Measurements from ENCODE around the gene USE1.

The USE1 gene

DNA sequence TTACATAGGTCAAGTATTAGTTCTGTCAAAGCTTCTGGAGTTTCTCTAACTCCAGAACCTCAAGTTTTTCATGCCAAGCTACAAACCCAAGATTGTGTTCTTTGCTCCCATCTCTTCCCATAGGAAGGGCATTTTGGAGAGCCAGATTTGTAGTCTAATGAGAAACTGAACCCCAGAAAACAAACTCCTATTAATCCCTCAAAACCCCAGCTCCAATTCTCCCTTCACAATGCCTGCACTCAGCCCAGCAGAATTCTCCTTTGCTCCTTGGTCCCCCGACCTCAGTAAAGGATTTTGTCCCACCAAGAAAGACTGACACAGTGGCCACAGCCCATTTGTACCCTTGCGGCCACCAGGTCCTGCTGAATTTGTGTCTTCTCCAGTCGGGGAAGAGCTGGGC, 41.0 kb downstream of the USE1 start:
- no peak for DNase-seq (ENCODE audit: low read depth in 2 of 2, low spot score in 1 of 2)

DNA sequence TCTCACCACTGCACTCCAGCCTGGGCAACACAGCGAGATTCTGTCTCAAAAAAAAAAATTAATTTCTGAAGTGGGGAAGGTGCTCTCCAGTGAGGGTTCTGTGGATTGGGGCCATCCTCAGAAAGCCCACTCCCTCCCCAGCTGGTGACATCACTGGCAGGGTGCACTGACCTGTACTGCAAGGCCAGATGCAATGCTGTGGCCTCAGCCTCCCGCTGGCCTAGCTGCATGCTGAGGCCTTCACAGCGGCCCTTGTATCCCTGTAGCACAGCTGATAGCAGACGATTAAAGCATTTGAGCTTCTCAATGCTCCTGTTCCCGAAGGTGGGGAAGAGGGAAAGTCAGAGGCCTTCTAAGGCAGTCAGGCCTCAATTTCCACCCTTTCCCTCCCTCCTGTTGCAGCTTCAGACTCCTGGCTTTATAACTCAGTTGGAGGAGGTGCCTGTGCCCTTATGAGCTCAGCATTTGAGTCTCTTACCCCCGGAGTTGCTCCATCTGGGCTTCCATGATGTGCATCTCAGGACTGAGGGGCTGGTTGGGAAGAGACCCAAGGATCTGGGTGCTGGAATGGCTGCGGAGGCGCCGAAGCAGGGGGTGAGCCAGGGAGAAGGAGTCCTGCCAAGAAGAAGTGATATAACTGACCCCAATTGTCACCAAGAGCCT, 44.1 kb downstream of the USE1 start:
- DNase-seq (ENCODE audit: low read depth in 2 of 2, low spot score in 1 of 2), result no peak

DNA sequence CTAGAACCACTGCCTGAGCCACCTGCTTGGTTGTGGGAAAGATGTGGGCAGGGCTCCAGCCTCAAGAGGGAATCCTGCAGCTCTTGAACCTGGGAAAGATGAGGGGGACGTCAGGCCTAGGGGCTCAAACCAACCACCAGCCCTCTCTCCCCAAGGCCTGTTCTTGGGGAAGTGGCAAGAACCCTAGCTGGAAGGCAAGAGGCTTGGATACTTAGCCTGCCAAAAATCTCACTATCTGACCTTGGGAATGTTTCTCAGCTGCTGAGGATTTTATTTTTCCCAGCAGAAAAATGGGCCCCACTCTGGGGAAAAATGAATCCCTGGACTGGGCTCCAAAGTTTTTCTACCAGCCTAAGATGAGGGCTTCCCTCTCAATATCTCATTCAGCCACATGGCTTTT, 44.8 kb downstream of the USE1 start:
- DNase-seq (ENCODE audit: low read depth in 2 of 2, low spot score in 1 of 2), result no peak

DNA sequence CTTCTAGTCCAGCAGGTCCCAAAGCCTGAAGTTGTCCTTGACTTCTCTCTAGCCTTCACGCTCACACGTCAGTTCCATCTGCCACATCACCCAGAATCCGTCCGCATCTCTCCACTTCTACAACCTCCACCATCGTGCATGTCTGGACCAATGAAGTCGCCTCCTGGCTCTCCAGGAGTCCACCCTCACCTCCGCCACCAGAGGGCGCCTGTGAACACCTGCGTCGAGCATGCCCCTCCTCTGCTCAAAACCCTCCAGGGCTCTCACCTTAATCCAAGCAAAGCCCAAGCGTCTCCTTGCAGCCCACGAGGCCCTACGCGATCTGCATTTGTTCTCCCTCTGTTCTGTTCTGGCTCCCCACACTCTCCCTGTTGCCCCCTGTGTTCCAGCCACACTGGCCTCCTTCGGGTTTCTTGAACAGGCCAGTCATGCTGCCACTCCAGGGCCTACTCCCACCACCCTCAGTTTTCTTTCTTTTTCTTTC, 45.7 kb downstream of the USE1 start:
- DNase-seq (ENCODE audit: low read depth in 2 of 2, low spot score in 1 of 2), result peak; percentile 80

DNA sequence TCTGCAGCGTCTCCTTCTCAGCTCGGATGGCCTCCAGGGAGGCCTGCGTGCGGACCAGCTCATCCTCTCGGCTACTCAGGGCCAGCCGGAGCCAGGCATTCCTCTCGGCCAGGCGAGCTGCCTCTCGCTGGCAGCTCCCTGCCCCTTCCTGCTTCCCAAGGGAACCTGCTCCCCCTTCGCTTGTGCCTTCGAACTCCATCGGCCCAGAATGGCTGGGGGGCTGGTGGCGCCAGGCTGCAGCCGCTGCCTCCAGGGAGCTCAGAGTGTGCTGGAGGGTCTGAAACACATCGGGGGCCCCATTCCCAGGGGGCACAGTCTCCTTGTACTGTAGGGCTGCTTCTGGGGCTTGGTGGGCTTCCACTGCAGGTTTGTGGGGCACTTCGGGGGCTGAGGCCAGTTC, 47.4 kb downstream of the USE1 start:
- no peak for DNase-seq (ENCODE audit: low read depth in 2 of 2, low spot score in 1 of 2)

DNA sequence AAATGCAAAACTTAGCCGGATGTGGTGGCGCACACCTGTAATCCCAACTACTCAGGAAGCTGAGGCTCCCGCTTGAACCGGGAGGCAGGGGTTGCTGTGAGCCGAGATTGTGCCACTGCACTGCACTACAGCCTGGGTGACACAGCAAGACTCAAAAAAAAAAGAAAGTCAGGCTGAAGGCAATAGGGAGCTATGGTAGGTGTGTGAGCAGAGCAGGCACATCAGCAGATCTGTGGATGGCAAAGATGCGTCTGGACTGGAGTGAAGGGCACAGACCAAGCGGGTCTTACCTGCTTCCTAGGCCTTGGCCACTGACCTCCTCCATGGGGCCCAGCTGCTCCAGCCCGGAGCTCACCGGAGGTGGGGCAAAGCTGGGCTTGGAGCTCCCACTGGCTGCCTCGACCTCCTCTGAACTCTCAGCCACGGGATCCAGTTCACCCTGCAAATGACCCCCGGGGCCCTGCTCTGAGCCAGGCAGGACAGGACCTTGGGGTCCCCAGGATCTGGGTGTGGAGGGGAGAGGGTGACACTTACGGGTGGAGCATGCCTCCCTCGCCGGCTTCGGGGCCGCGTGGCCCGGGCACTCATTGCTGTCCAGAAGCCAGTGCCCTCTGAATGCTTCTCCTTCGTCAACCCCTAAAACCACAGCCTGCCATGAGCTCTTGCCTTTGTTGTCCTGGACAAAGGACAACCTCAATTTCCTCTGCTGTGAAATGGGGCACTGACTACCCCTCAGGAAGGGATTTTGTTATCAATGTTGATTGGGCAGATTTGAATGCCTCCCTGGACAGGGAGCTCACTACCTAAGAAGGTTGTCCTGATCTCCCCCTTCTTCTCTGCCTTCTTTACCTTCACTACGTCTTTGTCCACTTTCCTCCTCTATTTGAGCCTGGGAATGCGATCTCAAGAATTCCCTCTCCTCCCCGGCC, 48.8 kb downstream of the USE1 start:
- DNase-seq (ENCODE audit: low read depth in 2 of 2, low spot score in 1 of 2), result no peak

DNA sequence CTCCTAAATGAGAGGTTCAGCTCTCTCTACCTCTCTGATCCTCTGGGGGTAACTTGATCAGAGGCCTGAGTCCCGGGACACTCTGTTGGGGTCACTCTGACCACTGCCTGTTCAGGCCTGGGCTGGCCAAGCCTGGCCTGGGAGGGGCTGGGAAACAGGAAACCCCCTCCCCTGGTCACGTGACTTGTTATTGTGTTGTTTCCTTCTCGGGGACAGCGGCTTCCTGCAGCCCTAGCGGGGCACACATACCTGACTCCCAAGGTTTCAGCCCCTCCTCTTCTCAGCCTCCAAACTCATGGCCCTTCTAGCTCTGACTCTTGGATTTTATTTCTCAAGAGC, 49.5 kb downstream of the USE1 start, which contains the start of gene USHBP1:
USHBP1 (minus strand) TSS at position 105 of the 339 bp plus-strand sequence. CDS start 446 bp downstream, outside the sequence.
- DNase-seq (ENCODE audit: low read depth in 2 of 2, low spot score in 1 of 2), result no peak

DNA sequence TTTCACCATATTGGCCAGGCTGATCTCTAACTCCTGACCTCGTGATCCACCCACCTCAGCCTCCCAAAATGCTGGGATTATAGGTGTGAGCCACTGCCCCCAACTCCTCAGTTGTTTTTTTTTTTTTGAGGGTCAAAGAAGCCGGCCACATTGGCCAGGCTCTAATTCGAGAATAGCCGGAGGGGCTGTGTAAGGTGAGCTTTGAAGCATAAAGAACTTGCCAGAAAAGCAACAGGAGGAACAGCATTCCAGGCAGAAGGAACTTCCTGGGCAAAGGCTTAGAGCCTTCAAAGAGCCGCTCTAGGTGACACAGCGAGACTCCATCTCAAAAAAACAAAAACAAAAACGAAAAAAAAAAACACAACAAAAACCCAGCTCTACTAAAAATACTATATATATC, 50.9 kb downstream of the USE1 start:
- DNase-seq (ENCODE audit: low read depth in 2 of 2, low spot score in 1 of 2), result no peak

DNA sequence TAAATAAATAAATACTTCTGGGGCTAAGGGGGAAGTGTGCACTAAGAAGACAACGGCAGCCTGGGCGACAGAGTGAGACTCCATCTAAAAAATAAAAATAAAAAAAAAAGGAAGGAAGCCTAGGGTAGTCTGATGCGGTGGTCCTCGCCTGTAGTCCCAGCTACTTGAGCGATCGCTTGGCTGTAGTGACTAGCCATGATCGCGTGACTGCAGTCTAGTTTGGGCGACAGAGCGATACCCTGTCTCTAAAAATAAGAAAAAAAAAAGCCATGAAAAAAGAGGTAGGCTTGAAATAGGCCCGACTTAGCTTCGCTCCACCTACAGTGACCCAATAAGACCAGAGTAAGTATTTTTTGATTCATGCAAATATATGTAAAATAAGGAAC, 51.4 kb downstream of the USE1 start:
- DNase-seq (ENCODE audit: low read depth in 2 of 2, low spot score in 1 of 2), result no peak

DNA sequence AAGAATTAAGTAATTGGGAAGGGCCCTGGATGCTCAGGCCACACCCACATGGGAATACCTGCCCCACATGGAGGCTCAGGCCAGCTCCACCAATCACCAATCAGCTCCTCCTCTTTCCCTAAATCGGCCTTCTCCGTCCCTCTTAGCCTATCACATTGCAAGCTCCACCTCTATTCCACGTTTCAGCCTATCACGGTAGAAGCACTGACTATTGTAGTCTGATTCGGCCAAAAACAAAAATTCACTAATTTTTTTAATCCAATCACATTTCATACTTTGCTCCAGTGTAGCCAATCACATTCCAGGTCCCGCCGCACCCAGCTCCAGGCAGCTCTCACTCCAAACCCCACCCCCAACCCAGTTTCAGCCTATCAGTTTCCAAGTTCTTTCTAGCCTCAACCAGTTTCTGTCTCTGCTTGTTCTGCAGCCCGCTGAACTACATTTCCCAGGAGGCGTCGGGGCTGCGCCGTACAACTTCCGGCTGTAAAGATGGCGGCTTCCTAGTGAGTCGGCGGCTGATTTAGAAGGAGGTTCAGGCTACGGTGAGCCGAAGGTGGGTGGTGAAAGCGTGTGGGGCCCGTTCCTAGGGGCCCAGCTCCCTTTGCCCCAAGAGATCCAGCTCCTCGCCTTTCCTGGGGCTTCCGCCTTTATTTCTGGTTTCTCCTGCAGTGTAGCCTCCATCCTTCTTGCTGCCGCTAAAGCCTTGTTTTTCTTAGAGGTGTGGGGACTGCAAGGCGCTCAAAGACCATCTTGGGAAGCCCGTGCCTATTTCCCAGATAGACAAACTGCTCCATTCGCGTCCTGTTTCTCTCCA, 52.0 kb downstream of the USE1 start, which contains the start of gene BABAM1:
BABAM1 (plus strand) TSS at position 469 of the 814 bp plus-strand sequence. CDS start 1,364 bp downstream, outside the sequence.
- DNase-seq (ENCODE audit: low read depth in 2 of 2, low spot score in 1 of 2), result peak; percentile 71 to 85

DNA sequence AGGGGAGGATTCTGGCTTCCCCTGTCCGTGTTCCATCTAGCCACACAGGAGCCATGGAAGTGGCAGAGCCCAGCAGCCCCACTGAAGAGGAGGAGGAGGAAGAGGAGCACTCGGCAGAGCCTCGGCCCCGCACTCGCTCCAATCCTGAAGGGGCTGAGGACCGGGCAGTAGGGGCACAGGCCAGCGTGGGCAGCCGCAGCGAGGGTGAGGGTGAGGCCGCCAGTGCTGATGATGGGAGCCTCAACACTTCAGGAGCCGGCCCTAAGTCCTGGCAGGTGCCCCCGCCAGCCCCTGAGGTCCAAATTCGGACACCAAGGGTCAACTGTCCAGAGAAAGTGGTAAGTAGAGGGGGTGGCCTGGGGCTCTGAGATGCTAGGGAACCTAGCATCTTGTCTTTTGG, 53.6 kb downstream of the USE1 start:
- DNase-seq (ENCODE audit: low read depth in 2 of 2, low spot score in 1 of 2), result no peak
